Body of pancreas (tissue), 4 donors: Measurements from ENCODE around the gene SMG9. TPM values are rescaled to one million over a fixed set of nuclear protein-coding genes. Genes with fewer than 3 reads are reported as not detected.

Source experiments
- ATAC-seq: fragments of 150-250 bp; one replicate; pipeline ENCODE4 v1.9.1; 2016
- DNase-seq, 4 donors: peaks; one replicate each; pipeline ENCODE4 v3.0.0-alpha.2; 2019
- H3K27ac ChIP-seq, 4 donors: fragments of 200-600 bp; sonication (generic); 1 replicate in 3 of 4; 2 replicates in 1 of 4; pipeline versions ENCODE4 v1.5.1 to v1.6.1; 2016 to 2019; ENCODE audit warnings: mild to moderate bottlenecking in 1 of 4, mixed read lengths in 1 of 4, moderate library complexity in 1 of 4
- H3K27me3 ChIP-seq, 2 donors: fragments of 200-600 bp; sonication (generic); one replicate each; pipeline ENCODE4 v1.6.0; 2016; ENCODE audit warnings: mild to moderate bottlenecking in 1 of 2
- H3K36me3 ChIP-seq, 2 donors: fragments of 200-600 bp; sonication (generic); replicated peaks in 1 of 2; 2 replicates each; pipeline ENCODE4 v1.5.1; 2016; ENCODE audit warnings: low read depth in 2 of 2; ENCODE audit not compliant: insufficient read depth in 1 of 2
- H3K4me1 ChIP-seq: fragments of 200-600 bp; sonication (generic); one replicate; pipeline ENCODE4 v1.6.0; 2016
- H3K4me3 ChIP-seq, 2 donors: fragments of 200-600 bp; sonication (generic); 1 replicate in 1 of 2; 2 replicates in 1 of 2; pipeline ENCODE4 v1.5.1; 2016 to 2019
- H3K9me3 ChIP-seq, 3 donors: fragments of 200-600 bp; sonication (generic); 1 replicate in 2 of 3; 2 replicates in 1 of 3; pipeline ENCODE4 v1.5.1; 2016
- CTCF ChIP-seq, 7 experiments: fragments of 450-650 bp in 4 of 7; fragments of 200-600 bp in 3 of 7; sonication (generic) in 3 of 7; IDR thresholded peaks; one replicate each; pipeline ENCODE4 v1.5.1; 2016 to 2019; ENCODE audit warnings: antibody characterized with exemption in 7 of 7
- POLR2A ChIP-seq, 3 donors: fragments of 450-650 bp; IDR thresholded peaks; one replicate each; pipeline ENCODE4 v1.6.1; 2016; ENCODE audit warnings: antibody characterized with exemption in 3 of 3, mild to moderate bottlenecking in 2 of 3
- WGBS, 2 donors: methylation state at CpG; one replicate each; pipeline ENCODE4 v1.1.5; 2017; 5-methylcytosine and 5-hydroxymethylcytosine counted together
- intact Hi-C: fragments of 100-400 bp; cut with DNase I; formaldehyde crosslinking; loops from one replicate; pipeline ENCODE4 v1.15.1; 2023
- total RNA-seq, 2 donors: library from RNA; depleted of rRNA; stranded (reverse); fragments of >200 nt; gene quantifications; one replicate each; pipeline ENCODE4 v1.1.0, GENCODE V29; 2016

Gene SMG9
- total RNA-seq, 2 donors from 2014 or later = 8.3 to 52.1 TPM

GRCh38 chr19:43678512-43679261, 76.1 kb downstream of the SMG9 start:
- H3K27ac ChIP-seq = no peak overlapping the region
- WGBS, 2 donors = 89 to 92% methylated on average over 11 of the region's 11 CpGs
- peaks cover 6% of the 10 kb centered on the region for H3K4me1 ChIP-seq
- H3K9me3 ChIP-seq = no peaks in the 10 kb centered on the region
- DNase-seq = no peak
- intact Hi-C loops = no loop called here
- H3K27me3 ChIP-seq = no peaks in the 10 kb centered on the region
- TF ChIP-seq CTCF (IDR thresholded peaks at IDR 0.05) = no peak
- no peak for TF ChIP-seq POLR2A (IDR thresholded peaks at IDR 0.05)
- H3K36me3 ChIP-seq = no peaks in the 10 kb centered on the region
- no peak for ATAC-seq
- H3K4me3 ChIP-seq = no peak overlapping the region

Other genes starting within 250 kb of the SMG9 start
- 10 to 100 TPM; 21.1 to 29.8 TPM for gene ETHE1, start 227.8 kb downstream of the SMG9 start, total RNA-seq
- gene ZNF575, start 221.8 kb downstream of the SMG9 start, total RNA-seq = under 1 TPM in 1 of 2 donors, not detected in 1; 0.52 TPM
- gene XRCC1, start 179.4 kb downstream of the SMG9 start, total RNA-seq = 10 to 100 TPM; 19.7 to 31.0 TPM
- 1 to 10 TPM in 1 of 2 donors, not detected in 1; 4.6 TPM for gene PINLYP, start 179.2 kb downstream of the SMG9 start, total RNA-seq
- 10 to 100 TPM in 1 of 2 donors, 1 to 10 TPM in 1; 9.1 to 20.1 TPM for gene IRGQ, start 158.8 kb downstream of the SMG9 start, total RNA-seq
- 1 to 10 TPM; 4.6 to 8.6 TPM for gene ZNF576, start 158.4 kb downstream of the SMG9 start, total RNA-seq
- gene SRRM5, start 142.9 kb downstream of the SMG9 start, total RNA-seq = 1 to 10 TPM in 1 of 2 donors, under 1 TPM in 1; 0.33 to 2.1 TPM
- gene ZNF428, start 135.3 kb downstream of the SMG9 start, total RNA-seq = 10 to 100 TPM; 24.4 to 31.6 TPM
- gene CADM4, start 115.1 kb downstream of the SMG9 start, total RNA-seq = 1 to 10 TPM; 2.0 to 2.6 TPM
- 10 to 100 TPM in 1 of 2 donors, 1 to 10 TPM in 1; 5.4 to 25.4 TPM for gene PLAUR, start 84.8 kb downstream of the SMG9 start, total RNA-seq
- not detected for gene IRGC, start 38.9 kb downstream of the SMG9 start, total RNA-seq
- 1 to 10 TPM in 1 of 2 donors, not detected in 1; 2.9 TPM for gene KCNN4, start 26.0 kb upstream of the SMG9 start, total RNA-seq
- gene LYPD5, start 47.5 kb upstream of the SMG9 start, total RNA-seq = not detected
- 1 to 10 TPM; 3.6 to 6.6 TPM for gene ZNF283, start 72.4 kb upstream of the SMG9 start, total RNA-seq
- under 1 TPM in 1 of 2 donors, not detected in 1; 0.78 TPM for gene ZNF404, start 129.0 kb upstream of the SMG9 start, total RNA-seq
- 10 to 100 TPM in 1 of 2 donors, 1 to 10 TPM in 1; 8.0 to 19.8 TPM for gene ZNF45, start 180.3 kb upstream of the SMG9 start, total RNA-seq
- gene ZNF221, start 196.3 kb upstream of the SMG9 start, total RNA-seq = 1 to 10 TPM; 1.3 to 4.7 TPM
- 1 to 10 TPM in 1 of 2 donors, under 1 TPM in 1; 0.99 to 3.4 TPM for gene ZNF155, start 229.2 kb upstream of the SMG9 start, total RNA-seq
- 1 to 10 TPM in 1 of 2 donors, not detected in 1; 2.9 TPM for gene ZNF230, start 248.0 kb upstream of the SMG9 start, total RNA-seq